NCI-H2196 (cell line): Measurements from ENCODE around the gene COQ2.
"Not testable (repeated sequence)": the region's sequence is repeated elsewhere in the genome, so short reads cannot be mapped to it uniquely, and the experiment has no call there.

Experiments used
- DNase-seq: peaks from one replicate; lab custom pipeline; 2025; ENCODE audit not compliant: unreplicated experiment; lab: John Stamatoyannopoulos, UW

The COQ2 gene

GRCh38 chr4:83250687-83251446 is 33.7 kb downstream of the COQ2 start:
- no peak for DNase-seq

DNA sequence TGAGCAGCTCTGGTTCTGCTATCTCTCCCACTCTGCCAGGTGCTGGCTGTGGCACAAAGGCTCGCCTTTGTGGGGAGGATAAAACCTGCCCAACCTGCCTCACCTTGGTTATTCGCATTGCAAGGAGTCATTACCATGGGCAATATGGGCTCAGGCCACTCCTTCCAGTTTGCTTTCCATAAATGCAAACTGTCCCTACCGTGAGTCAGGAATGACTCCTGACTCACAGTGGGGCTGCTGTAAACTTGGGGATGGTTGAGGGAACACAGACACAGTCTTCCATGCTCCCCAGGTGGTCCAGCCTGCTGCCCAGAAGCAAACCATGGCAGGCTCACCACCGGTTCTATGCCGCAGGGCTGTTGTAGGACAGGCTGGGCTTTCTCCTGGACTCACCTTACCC is 36.1 kb downstream of the COQ2 start:
- no peak for DNase-seq

- no peak for DNase-seq
Observed at GRCh38 chr4:83247415-83248357, 36.9 kb downstream of the COQ2 start.

DNA sequence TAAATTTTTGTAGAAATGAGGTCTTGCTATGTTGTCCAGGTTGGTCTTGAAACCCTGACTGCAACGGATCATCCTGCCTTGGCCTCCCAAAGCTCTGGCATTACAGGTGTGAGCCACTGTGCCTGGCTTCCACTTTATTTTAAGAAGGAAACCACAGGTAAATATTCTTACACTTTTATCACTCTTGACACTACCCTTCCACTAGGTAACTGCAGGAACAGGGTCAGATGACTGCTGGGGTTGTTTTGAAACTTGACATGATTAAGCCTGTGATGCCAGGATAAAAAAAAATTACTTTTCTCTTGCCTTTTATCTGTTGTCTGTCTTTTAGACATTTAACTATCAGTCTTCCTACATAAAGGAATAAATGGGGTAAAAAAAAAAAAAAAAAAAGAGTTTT is 43.5 kb downstream of the COQ2 start:
- no peak for DNase-seq

- no peak for DNase-seq
Observed at GRCh38 chr4:83240379-83240875, 44.2 kb downstream of the COQ2 start.

DNA sequence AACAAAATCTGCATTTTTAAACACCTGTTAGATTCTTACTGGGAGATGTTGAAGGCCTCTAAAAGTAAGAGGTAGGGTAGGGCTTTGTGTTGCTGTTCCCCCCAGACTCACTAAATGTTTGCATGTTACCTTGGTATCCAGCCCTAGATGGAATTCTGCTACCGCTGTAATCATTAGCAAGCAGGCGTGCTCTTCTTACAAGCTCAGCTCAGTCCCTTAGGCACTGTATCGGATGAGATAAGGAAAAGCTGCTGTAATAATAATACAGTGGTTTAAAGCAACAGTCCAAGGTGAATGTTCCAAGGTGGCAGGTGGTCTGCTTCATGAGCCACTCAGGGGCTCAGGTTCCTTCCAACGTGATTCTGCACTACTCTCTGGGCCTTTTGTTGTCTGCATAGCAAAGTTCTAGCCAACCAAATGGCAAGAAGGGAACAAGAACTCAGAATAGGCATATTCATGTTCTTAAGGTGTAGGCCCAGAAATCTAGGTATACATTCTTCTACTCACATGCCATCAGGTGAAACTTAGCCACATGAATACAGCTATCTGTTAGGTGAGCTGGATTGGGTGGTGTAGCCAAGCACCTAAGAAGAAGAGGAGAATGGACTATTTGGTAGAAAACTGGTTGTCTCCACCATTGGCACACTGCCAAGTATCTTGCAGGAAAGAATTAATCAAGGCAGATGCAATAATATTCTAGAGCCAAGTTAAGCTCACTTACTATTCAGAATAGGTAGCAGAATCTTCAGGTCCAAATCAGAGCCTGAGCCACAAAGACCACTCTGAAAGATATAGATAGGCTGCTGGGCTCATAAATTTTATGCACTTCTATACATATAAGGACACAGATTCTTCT is 46.0 kb downstream of the COQ2 start:
- DNase-seq = peak; percentile 1

- DNase-seq = no peak
Observed at GRCh38 chr4:83237591-83237990, 47.0 kb downstream of the COQ2 start.

DNA sequence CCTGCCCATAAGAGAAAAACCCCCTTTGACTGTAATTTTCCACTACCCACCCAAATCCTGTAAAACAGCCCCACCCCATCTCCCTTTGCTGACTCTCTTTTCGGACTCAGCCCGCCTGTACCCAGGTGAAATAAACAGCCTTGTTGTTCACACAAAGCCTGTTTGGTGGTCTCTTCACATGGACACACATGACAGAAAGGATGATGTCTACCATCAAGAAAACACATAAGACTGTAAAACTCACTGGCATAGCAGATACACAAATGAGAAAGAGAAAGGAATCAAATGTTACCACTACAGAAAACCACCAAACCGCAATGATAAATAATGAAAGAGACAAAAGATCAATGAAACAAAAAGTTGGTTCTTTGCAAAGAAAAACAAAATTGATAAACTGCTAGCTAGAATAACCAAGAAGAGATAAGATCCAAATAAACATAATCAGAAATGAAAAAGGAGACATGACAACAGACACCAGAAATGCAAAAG is 48.9 kb downstream of the COQ2 start:
- not testable (repeated sequence) for DNase-seq

GRCh38 chr4:83234902-83235644 is 49.5 kb downstream of the COQ2 start:
- no peak for DNase-seq

GRCh38 chr4:83234387-83234786 is 50.2 kb downstream of the COQ2 start:
- not testable (repeated sequence) for DNase-seq

DNA sequence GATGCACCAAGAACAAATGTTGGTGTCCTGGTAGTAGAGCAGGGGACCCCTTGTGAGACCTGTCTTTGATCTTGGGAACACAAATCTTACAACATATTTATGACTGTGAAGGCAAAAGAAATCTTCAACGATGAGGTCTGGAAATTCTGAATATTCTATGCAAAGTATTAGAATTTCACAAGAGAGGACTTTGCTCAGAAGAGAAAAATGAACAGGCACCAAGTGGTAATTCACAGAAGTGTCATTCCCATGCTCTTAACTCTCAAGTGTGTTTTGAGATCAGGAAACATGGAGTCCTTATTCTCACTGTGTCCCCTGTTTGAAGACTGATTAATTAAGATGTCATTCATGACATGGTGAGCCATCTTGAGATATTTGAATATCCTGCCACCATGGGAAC is 52.5 kb downstream of the COQ2 start:
- no peak for DNase-seq

DNA sequence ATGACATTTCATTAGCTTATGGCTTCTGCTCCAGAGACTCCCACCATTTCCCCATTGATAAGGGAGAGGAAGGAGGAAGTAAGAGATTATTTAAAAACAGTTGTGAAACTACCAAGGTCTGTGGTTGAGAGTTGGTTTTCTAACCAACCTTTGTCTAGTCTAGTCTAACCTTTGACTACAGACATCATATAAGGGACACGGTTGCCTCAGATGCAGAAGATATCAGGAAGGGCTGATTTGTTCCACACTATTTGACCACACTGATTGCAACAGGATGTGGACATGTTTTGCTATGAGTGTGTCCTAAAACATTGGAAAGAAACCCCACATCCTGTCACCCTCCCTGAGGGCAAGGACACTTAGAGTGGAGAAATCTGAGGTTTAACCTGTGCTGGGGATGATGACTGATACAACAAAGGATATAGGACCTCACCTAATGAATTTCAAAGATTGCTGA is 53.0 kb downstream of the COQ2 start:
- DNase-seq = no peak

DNA sequence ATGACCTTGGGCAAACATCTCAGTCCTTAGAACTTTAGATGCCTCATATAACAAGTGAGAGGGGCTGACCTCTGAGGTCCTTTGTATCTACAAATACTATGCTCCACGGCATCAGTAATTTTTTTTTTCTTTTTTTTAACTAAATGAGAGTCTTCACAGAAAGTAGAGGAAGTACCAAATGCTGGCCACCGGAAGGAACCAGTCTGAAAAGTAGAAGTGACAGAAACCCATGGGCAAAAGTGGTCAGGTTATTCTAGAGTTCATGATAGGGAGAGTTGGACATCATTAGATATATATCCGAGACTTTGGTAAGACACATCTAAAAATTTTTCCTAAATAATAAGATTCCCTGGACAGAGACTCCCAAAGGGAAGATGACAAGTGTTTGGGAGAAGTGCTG is 53.7 kb downstream of the COQ2 start:
- DNase-seq = no peak

- DNase-seq = no peak
Observed at GRCh38 chr4:83229791-83230190, 54.8 kb downstream of the COQ2 start.

GRCh38 chr4:83228231-83228630 is 56.4 kb downstream of the COQ2 start:
- DNase-seq = no peak

- no peak for DNase-seq
Observed at GRCh38 chr4:83224502-83225197, 59.9 kb downstream of the COQ2 start.

DNA sequence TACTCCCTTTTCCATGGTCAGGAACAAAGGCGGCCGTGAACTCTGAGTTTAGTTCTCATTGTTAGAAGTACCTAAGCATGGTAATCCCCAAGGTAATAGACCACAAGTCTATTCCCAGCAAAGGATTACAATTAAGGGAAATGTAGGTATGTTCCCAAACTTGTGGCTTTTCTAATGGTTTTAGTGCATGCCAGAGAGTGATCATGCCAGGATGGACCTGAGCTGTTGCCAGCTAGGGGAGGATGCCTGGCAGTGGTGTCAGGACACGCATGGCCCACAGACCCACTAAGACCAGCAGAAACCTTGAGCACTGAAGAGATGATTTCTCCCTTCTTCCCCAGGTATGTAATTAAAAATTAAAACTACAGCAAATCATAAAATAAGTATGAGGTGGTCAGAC is 60.8 kb downstream of the COQ2 start:
- DNase-seq = no peak

DNA sequence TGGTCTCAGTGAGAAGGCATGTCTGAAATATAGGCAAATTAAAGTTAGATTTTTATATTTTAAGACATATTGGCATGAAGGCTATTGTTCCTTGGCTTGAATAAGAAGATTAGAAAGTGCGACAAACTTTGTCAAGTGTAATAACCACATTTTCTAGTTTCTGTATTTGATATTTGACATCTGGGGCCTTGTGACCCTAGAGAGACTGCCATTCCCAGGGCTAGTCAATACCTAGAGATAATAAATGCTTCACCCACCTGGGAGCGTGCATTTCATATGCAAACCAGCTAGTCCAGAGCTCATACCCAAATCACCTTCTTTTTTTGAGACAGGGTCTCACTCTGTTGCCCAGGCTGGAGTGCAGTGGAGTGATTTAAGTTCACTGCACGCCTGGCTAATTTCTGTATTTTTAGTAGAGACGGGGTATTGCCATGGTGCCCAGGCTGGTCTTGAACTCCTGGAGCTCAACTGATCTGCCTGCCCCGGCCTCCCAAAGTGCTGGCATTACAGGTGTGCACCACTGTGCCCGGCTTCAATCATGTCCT is 62.6 kb downstream of the COQ2 start:
- no peak for DNase-seq
